Urothelium cell line (cell line): ENCODE data around the gene NIM1K.
"Not testable (repeated sequence)": the region's sequence is repeated elsewhere in the genome, so short reads cannot be mapped to it uniquely, and the experiment has no call there.

ENCODE experiments used
- DNase-seq: peaks from one replicate; pipeline ENCODE4 v3.0.0; 2011; ENCODE audit warnings: low spot score, mixed read lengths
- FAIRE-seq: peaks from 2 replicates; lab custom pipeline; 2011; peaks lifted over from hg19 to GRCh38; lab: Jason Lieb, UNC

NIM1K gene

GRCh38 chr5:43274435-43275114 lies 82.5 kb downstream of the NIM1K start:
- FAIRE-seq (no peak), DNase-seq (no peak)

- FAIRE-seq (peak; percentile 13), DNase-seq (no peak)
Observed at GRCh38 chr5:43275391-43275790, 83.4 kb downstream of the NIM1K start.

GRCh38 chr5:43279548-43280274 lies 87.7 kb downstream of the NIM1K start:
- DNase-seq = no peak
- FAIRE-seq = no peak

GRCh38 chr5:43281840-43282658 lies 90.0 kb downstream of the NIM1K start:
- DNase-seq (no peak), FAIRE-seq (no peak)

GRCh38 chr5:43286623-43287022 lies 94.6 kb downstream of the NIM1K start:
- FAIRE-seq = no peak

GRCh38 chr5:43287493-43287892 lies 95.5 kb downstream of the NIM1K start:
- FAIRE-seq (no peak), DNase-seq (no peak)

More at GRCh38 chr5:43286623-43287022, 94.6 kb downstream of the NIM1K start:
- DNase-seq = no peak

- FAIRE-seq = no peak
Observed at GRCh38 chr5:43288269-43288831, 96.3 kb downstream of the NIM1K start.

GRCh38 chr5:43290726-43291125 lies 98.7 kb downstream of the NIM1K start:
- DNase-seq = no peak
- FAIRE-seq = no peak

More at GRCh38 chr5:43288269-43288831, 96.3 kb downstream of the NIM1K start:
- DNase-seq = no peak

GRCh38 chr5:43294226-43294625 lies 102.2 kb downstream of the NIM1K start:
- FAIRE-seq (no peak), DNase-seq (no peak)

- FAIRE-seq (no peak), DNase-seq (no peak)
Observed at GRCh38 chr5:43295202-43295601, 103.2 kb downstream of the NIM1K start.

- FAIRE-seq (no peak), DNase-seq (no peak)
Observed at GRCh38 chr5:43296835-43297234, 104.8 kb downstream of the NIM1K start.

- FAIRE-seq (no peak), DNase-seq (no peak)
Observed at GRCh38 chr5:43298443-43298842, 106.4 kb downstream of the NIM1K start.

GRCh38 chr5:43300112-43300511 lies 108.1 kb downstream of the NIM1K start:
- no peak for DNase-seq
- no peak for FAIRE-seq

GRCh38 chr5:43301653-43302091 lies 109.6 kb downstream of the NIM1K start:
- FAIRE-seq (no peak), DNase-seq (no peak)

GRCh38 chr5:43302481-43302880 lies 110.5 kb downstream of the NIM1K start:
- DNase-seq (no peak), FAIRE-seq (no peak)

- FAIRE-seq (no peak), DNase-seq (no peak)
Observed at GRCh38 chr5:43303242-43303641, 111.2 kb downstream of the NIM1K start.

- DNase-seq = no peak
- FAIRE-seq = no peak
Observed at GRCh38 chr5:43304525-43304924, 112.5 kb downstream of the NIM1K start.

- FAIRE-seq (no peak), DNase-seq (no peak)
Observed at GRCh38 chr5:43305948-43306565, 114.0 kb downstream of the NIM1K start.

- FAIRE-seq, DNase-seq: not testable (repeated sequence)
Observed at GRCh38 chr5:43306954-43307353, 114.9 kb downstream of the NIM1K start.

- FAIRE-seq = no peak
- DNase-seq = no peak
Observed at GRCh38 chr5:43309122-43309521, 117.1 kb downstream of the NIM1K start.

GRCh38 chr5:43309637-43310036 lies 117.6 kb downstream of the NIM1K start:
- no peak for DNase-seq

More at GRCh38 chr5:43309637-43310036, 117.6 kb downstream of the NIM1K start:
- FAIRE-seq = no peak
